DOHH2 (cell line): Measurements from ENCODE around the gene HAO2.

Experiments
- CTCF ChIP-seq: fragments of 200-600 bp; sonication (generic); IDR thresholded peaks from one replicate; pipeline ENCODE4 v1.5.1; 2014; ENCODE audit warnings: antibody characterized with exemption, mild to moderate bottlenecking, low read depth, low read length; ENCODE audit not compliant: poor library complexity, severe bottlenecking
- EZH2phosphoT487 ChIP-seq: fragments of 200-600 bp; sonication (generic); IDR thresholded peaks from 2 replicates; pipeline ENCODE4 v1.6.1; 2017; ENCODE audit warnings: borderline replicate concordance, mild to moderate bottlenecking, antibody characterized with exemption, low read length, moderate library complexity, mixed read lengths

- TF ChIP-seq CTCF (no peak), EZH2phosphoT487 (no peak)
These were observed 35.3 kb upstream of the HAO2 start for GRCh38 chr1:119333163-119333896.
